ENCODE results near the gene CMSS1. TPM values are rescaled to one million over a fixed set of nuclear protein-coding genes. Genes with fewer than 3 reads are reported as not detected.

CMSS1 gene
- polyA plus RNA-seq, 1 donor from 2014 or later: 31.8 TPM

GRCh38 chr3:99871231-99872045, 53.8 kb downstream of the CMSS1 start:
- Histone ChIP-seq H3K79me2 (replicated peaks; ENCODE audit: insufficient read depth, low read length) (no peaks in the 10 kb centered on the region), H2AFZ (ENCODE audit: low read depth, low read length) (no peak overlapping the region), H3K9me3 (ENCODE audit: low read length) (no peaks in the 10 kb centered on the region), H3K27me3 (ENCODE audit: insufficient read depth, low read depth, low read length) (peaks cover 29% of the 10 kb centered on the region), H3K36me3 (ENCODE audit: insufficient read depth, low read length) (no peaks in the 10 kb centered on the region), H3K4me3 (ENCODE audit: low read length) (no peak overlapping the region), H3K4me2 (ENCODE audit: low read length) (no peak overlapping the region), H4K20me1 (ENCODE audit: insufficient read depth) (no peaks in the 10 kb centered on the region), H3K27ac (ENCODE audit: low read length) (no peak overlapping the region), H3K9ac (ENCODE audit: low read length) (no peak overlapping the region), H3K9me2 (ENCODE audit: insufficient read depth, low read length) (no peaks in the 10 kb centered on the region), H3F3A (ENCODE audit: insufficient read depth, low read length, poor library complexity, severe bottlenecking) (no peaks in the 10 kb centered on the region)
- TF ChIP-seq RAD21 (conservative IDR thresholded peaks at IDR 0.05) (no peak), MXI1 (conservative IDR thresholded peaks at IDR 0.05; ENCODE audit: poor library complexity, severe bottlenecking) (no peak), POLR2AphosphoS5 (IDR thresholded peaks at IDR 0.05) (no peak)

GRCh38 chr3:99872923-99873254, 55.2 kb downstream of the CMSS1 start:
- no peaks in the 10 kb centered on the region for H3F3A ChIP-seq (ENCODE audit: insufficient read depth, low read length, poor library complexity, severe bottlenecking)
- H3K4me2 ChIP-seq (ENCODE audit: low read length): no peak overlapping the region
- H4K20me1 ChIP-seq (ENCODE audit: insufficient read depth): no peaks in the 10 kb centered on the region
- H3K9me2 ChIP-seq (ENCODE audit: insufficient read depth, low read length): no peaks in the 10 kb centered on the region
- H3K9me3 ChIP-seq (ENCODE audit: low read length): no peaks in the 10 kb centered on the region
- H3K4me3 ChIP-seq (ENCODE audit: low read length): no peak overlapping the region
- no peak overlapping the region for H3K9ac ChIP-seq (ENCODE audit: low read length)
- TF ChIP-seq MXI1 (conservative IDR thresholded peaks at IDR 0.05; ENCODE audit: poor library complexity, severe bottlenecking) (no peak), TAF1 (IDR thresholded peaks at IDR 0.05; ENCODE audit: low read depth) (no peak), CTCF (IDR thresholded peaks at IDR 0.05; ENCODE audit: poor library complexity, severe bottlenecking) (no peak), RAD21 (conservative IDR thresholded peaks at IDR 0.05) (no peak), SMC3 (conservative IDR thresholded peaks at IDR 0.05; ENCODE audit: poor library complexity) (no peak), EP300 (conservative IDR thresholded peaks at IDR 0.05; ENCODE audit: poor library complexity, severe bottlenecking) (no peak)
- H3K36me3 ChIP-seq (ENCODE audit: insufficient read depth, low read length): no peaks in the 10 kb centered on the region
- H3K27me3 ChIP-seq (ENCODE audit: insufficient read depth, low read depth, low read length): peaks cover 37% of the 10 kb centered on the region
- H3K79me2 ChIP-seq (replicated peaks; ENCODE audit: insufficient read depth, low read length): no peaks in the 10 kb centered on the region
- no peak overlapping the region for H3K27ac ChIP-seq (ENCODE audit: low read length)
- H2AFZ ChIP-seq (ENCODE audit: low read depth, low read length): no peak overlapping the region

GRCh38 chr3:99873269-99874102, 55.8 kb downstream of the CMSS1 start:
- Histone ChIP-seq H4K20me1 (ENCODE audit: insufficient read depth) (no peaks in the 10 kb centered on the region), H3K4me2 (ENCODE audit: low read length) (no peak overlapping the region)

More at GRCh38 chr3:99873269-99874102, 55.8 kb downstream of the CMSS1 start:
- Histone ChIP-seq H3F3A (ENCODE audit: insufficient read depth, low read length, poor library complexity, severe bottlenecking) (no peaks in the 10 kb centered on the region), H2AFZ (ENCODE audit: low read depth, low read length) (no peak overlapping the region), H3K36me3 (ENCODE audit: insufficient read depth, low read length) (no peaks in the 10 kb centered on the region), H3K9ac (ENCODE audit: low read length) (no peak overlapping the region), H3K9me2 (ENCODE audit: insufficient read depth, low read length) (no peaks in the 10 kb centered on the region), H3K27ac (ENCODE audit: low read length) (no peak overlapping the region), H3K9me3 (ENCODE audit: low read length) (no peaks in the 10 kb centered on the region), H3K4me3 (ENCODE audit: low read length) (no peak overlapping the region), H3K79me2 (replicated peaks; ENCODE audit: insufficient read depth, low read length) (no peaks in the 10 kb centered on the region), H3K27me3 (ENCODE audit: insufficient read depth, low read depth, low read length) (peaks cover 37% of the 10 kb centered on the region)
- no peak for TF ChIP-seq EZH2 (IDR thresholded peaks at IDR 0.05; ENCODE audit: borderline replicate concordance, insufficient read depth, low read length, poor library complexity, severe bottlenecking)
- no peak for TF ChIP-seq SMC3 (conservative IDR thresholded peaks at IDR 0.05; ENCODE audit: poor library complexity)
